ENCODE results near the gene MCC. TPM values are rescaled to one million over a fixed set of nuclear protein-coding genes. Genes with fewer than 3 reads are reported as not detected.

MCC gene
- total RNA-seq, 1 experiment from 2014 or later = 23.5 TPM

DNA sequence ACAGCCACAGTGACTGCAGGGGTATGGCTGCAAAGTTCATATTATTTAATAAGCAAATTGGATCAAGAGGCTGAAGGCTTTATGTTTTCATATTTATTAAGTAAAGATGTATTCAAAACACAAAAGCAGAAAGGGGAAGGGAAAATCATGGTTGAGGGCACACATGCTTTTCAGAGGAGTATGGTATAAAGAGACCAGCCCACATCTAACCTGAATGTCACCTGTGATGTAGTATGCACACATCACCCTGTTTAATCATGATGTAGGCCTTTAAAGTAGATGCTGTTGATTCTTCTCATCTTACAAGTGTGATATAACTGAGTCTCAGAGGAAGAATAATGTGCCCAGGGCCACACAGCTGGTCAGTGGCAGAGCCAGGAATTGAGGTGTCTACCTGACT is 299.8 kb downstream of the MCC start:
- Mint-ChIP-seq H3K27ac (no peak overlapping the region), H3K9me3 (peaks cover 20% of the 10 kb centered on the region), H3K27me3 (ENCODE audit: low read depth) (no peaks in the 10 kb centered on the region), H3K36me3 (peaks cover 14% of the 10 kb centered on the region), H3K4me3 (no peak overlapping the region), H3K4me1 (peaks cover 33% of the 10 kb centered on the region)
- no peak for DNase-seq (ENCODE audit: low spot score)
- POLR2A ChIA-PET = interaction anchor here (0.8 kb wide), 1 partner anchor 13 kb away, joined by 3 read pairs; no protein-coding TSS in a partner anchor
- ATAC-seq = no peak
- CTCF ChIA-PET = no interaction called here
- TF ChIP-seq TCF7 (CRISPR knock-in tag; IDR thresholded peaks at IDR 0.05; ENCODE audit: low read depth) (no peak), NR2C2 (CRISPR knock-in tag; IDR thresholded peaks at IDR 0.05) (no peak), GRHL2 (CRISPR knock-in tag; IDR thresholded peaks at IDR 0.05; ENCODE audit: insufficient replicate concordance, severe bottlenecking) (no peak), NFATC4 (CRISPR knock-in tag; IDR thresholded peaks at IDR 0.05) (no peak), JAZF1 (CRISPR knock-in tag; IDR thresholded peaks at IDR 0.05) (no peak), ETV6 (CRISPR knock-in tag; IDR thresholded peaks at IDR 0.05) (no peak)
- TF ChIP-seq, protein P1, sequence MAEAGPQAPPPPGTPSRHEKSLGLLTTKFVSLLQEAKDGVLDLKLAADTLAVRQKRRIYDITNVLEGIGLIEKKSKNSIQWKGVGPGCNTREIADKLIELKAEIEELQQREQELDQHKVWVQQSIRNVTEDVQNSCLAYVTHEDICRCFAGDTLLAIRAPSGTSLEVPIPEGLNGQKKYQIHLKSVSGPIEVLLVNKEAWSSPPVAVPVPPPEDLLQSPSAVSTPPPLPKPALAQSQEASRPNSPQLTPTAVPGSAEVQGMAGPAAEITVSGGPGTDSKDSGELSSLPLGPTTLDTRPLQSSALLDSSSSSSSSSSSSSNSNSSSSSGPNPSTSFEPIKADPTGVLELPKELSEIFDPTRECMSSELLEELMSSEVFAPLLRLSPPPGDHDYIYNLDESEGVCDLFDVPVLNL (CRISPR knock-in tag; IDR thresholded peaks at IDR 0.05; ENCODE audit: borderline replicate concordance, low read depth) = no peak
- TF ChIP-seq, protein P2, sequence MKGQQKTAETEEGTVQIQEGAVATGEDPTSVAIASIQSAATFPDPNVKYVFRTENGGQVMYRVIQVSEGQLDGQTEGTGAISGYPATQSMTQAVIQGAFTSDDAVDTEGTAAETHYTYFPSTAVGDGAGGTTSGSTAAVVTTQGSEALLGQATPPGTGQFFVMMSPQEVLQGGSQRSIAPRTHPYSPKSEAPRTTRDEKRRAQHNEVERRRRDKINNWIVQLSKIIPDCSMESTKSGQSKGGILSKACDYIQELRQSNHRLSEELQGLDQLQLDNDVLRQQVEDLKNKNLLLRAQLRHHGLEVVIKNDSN (CRISPR knock-in tag; IDR thresholded peaks at IDR 0.05) = no peak
- TF ChIP-seq, protein P3, sequence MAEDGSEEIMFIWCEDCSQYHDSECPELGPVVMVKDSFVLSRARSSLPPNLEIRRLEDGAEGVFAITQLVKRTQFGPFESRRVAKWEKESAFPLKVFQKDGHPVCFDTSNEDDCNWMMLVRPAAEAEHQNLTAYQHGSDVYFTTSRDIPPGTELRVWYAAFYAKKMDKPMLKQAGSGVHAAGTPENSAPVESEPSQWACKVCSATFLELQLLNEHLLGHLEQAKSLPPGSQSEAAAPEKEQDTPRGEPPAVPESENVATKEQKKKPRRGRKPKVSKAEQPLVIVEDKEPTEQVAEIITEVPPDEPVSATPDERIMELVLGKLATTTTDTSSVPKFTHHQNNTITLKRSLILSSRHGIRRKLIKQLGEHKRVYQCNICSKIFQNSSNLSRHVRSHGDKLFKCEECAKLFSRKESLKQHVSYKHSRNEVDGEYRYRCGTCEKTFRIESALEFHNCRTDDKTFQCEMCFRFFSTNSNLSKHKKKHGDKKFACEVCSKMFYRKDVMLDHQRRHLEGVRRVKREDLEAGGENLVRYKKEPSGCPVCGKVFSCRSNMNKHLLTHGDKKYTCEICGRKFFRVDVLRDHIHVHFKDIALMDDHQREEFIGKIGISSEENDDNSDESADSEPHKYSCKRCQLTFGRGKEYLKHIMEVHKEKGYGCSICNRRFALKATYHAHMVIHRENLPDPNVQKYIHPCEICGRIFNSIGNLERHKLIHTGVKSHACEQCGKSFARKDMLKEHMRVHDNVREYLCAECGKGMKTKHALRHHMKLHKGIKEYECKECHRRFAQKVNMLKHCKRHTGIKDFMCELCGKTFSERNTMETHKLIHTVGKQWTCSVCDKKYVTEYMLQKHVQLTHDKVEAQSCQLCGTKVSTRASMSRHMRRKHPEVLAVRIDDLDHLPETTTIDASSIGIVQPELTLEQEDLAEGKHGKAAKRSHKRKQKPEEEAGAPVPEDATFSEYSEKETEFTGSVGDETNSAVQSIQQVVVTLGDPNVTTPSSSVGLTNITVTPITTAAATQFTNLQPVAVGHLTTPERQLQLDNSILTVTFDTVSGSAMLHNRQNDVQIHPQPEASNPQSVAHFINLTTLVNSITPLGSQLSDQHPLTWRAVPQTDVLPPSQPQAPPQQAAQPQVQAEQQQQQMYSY (CRISPR knock-in tag; IDR thresholded peaks at IDR 0.05) = no peak
- TF ChIP-seq, protein P4, sequence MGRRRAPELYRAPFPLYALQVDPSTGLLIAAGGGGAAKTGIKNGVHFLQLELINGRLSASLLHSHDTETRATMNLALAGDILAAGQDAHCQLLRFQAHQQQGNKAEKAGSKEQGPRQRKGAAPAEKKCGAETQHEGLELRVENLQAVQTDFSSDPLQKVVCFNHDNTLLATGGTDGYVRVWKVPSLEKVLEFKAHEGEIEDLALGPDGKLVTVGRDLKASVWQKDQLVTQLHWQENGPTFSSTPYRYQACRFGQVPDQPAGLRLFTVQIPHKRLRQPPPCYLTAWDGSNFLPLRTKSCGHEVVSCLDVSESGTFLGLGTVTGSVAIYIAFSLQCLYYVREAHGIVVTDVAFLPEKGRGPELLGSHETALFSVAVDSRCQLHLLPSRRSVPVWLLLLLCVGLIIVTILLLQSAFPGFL (CRISPR knock-in tag; IDR thresholded peaks at IDR 0.05; ENCODE audit: borderline replicate concordance) = no peak

DNA sequence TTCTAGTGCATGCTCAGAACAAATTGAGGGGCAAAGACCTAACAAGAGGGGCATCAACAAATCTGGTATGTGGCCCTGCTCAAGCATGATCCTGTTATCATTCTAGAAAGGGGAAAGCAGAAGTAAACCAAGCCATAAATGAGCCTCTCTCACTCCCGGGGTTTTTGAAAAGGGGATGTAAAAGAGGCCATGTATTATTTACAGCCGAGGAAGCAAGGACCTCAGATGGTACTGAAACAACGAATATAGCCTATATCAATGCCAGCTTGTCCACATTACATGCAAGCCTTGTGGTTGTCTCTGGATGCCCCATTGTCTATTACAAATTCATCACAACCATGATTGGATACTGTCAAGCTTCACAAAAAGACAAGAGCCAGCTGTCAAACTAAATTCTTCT is 300.3 kb downstream of the MCC start:
- Mint-ChIP-seq H3K9me3 (peaks cover 15% of the 10 kb centered on the region), H3K27me3 (ENCODE audit: low read depth) (no peaks in the 10 kb centered on the region), H3K36me3 (peaks cover 9% of the 10 kb centered on the region), H3K4me1 (peaks cover 38% of the 10 kb centered on the region), H3K27ac (no peak overlapping the region), H3K4me3 (no peak overlapping the region)
- ATAC-seq = no peak
- ChIA-PET CTCF (no interaction called here), POLR2A (no interaction called here)
- no peak for TF ChIP-seq GABPB1 (CRISPR knock-in tag; IDR thresholded peaks at IDR 0.05)
- TF ChIP-seq SP1 (CRISPR knock-in tag; conservative IDR thresholded peaks at IDR 0.05) = no peak
- TF ChIP-seq, protein P5, sequence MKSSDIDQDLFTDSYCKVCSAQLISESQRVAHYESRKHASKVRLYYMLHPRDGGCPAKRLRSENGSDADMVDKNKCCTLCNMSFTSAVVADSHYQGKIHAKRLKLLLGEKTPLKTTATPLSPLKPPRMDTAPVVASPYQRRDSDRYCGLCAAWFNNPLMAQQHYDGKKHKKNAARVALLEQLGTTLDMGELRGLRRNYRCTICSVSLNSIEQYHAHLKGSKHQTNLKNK (CRISPR knock-in tag; IDR thresholded peaks at IDR 0.05) = no peak
- no peak for TF ChIP-seq NR3C1 (CRISPR knock-in tag; conservative IDR thresholded peaks at IDR 0.05; ENCODE audit: low read depth)
- no peak for TF ChIP-seq JUN (CRISPR knock-in tag; IDR thresholded peaks at IDR 0.05)
- no peak for TF ChIP-seq TEAD1 (CRISPR knock-in tag; IDR thresholded peaks at IDR 0.05)
- TF ChIP-seq ATF1 (CRISPR knock-in tag; IDR thresholded peaks at IDR 0.05) = no peak
- no peak for TF ChIP-seq FOXJ3 (CRISPR knock-in tag; IDR thresholded peaks at IDR 0.05; ENCODE audit: borderline replicate concordance)
- no peak for DNase-seq (ENCODE audit: low spot score)
